Subcutaneous abdominal adipose tissue (tissue), 5 donors: ENCODE results near the gene ASB15.

ENCODE experiments used
- H3K27ac ChIP-seq: one replicate; pipeline ENCODE4 v1.7.0; 2013; ENCODE audit warnings: low read depth, mild to moderate bottlenecking, inconsistent platforms, low read length, moderate library complexity
- H3K27me3 ChIP-seq, 5 donors: one replicate each; pipeline ENCODE4 v1.7.0; 2013; ENCODE audit warnings: low read length in 5 of 5, inconsistent platforms in 1 of 5; ENCODE audit not compliant: control insufficient read depth in 5 of 5, insufficient read depth in 4 of 5
- H3K36me3 ChIP-seq, 5 donors: one replicate each; pipeline ENCODE4 v1.7.0; 2013; ENCODE audit warnings: low read length in 5 of 5; ENCODE audit not compliant: control insufficient read depth in 5 of 5, insufficient read depth in 5 of 5
- H3K4me1 ChIP-seq, 5 donors: one replicate each; pipeline ENCODE4 v1.7.0; 2013; ENCODE audit warnings: low read length in 5 of 5, mild to moderate bottlenecking in 3 of 5, moderate library complexity in 1 of 5; ENCODE audit not compliant: control insufficient read depth in 5 of 5, insufficient read depth in 5 of 5
- H3K4me3 ChIP-seq, 5 donors: one replicate each; pipeline ENCODE4 v1.7.0; 2013; ENCODE audit warnings: low read length in 5 of 5, low read depth in 1 of 5
- H3K9ac ChIP-seq, 5 donors: one replicate each; pipeline ENCODE4 v1.7.0; 2013; ENCODE audit warnings: low read length in 5 of 5, mild to moderate bottlenecking in 4 of 5, moderate library complexity in 3 of 5
- H3K9me3 ChIP-seq, 5 donors: one replicate each; pipeline ENCODE4 v1.7.0; 2013; ENCODE audit warnings: low read length in 5 of 5; ENCODE audit not compliant: control insufficient read depth in 5 of 5
- donor health status: healthy.
- donor health status: healthy.
- donor health status: healthy.
- donor health status: healthy.
- donor health status: healthy.

The ASB15 gene

DNA sequence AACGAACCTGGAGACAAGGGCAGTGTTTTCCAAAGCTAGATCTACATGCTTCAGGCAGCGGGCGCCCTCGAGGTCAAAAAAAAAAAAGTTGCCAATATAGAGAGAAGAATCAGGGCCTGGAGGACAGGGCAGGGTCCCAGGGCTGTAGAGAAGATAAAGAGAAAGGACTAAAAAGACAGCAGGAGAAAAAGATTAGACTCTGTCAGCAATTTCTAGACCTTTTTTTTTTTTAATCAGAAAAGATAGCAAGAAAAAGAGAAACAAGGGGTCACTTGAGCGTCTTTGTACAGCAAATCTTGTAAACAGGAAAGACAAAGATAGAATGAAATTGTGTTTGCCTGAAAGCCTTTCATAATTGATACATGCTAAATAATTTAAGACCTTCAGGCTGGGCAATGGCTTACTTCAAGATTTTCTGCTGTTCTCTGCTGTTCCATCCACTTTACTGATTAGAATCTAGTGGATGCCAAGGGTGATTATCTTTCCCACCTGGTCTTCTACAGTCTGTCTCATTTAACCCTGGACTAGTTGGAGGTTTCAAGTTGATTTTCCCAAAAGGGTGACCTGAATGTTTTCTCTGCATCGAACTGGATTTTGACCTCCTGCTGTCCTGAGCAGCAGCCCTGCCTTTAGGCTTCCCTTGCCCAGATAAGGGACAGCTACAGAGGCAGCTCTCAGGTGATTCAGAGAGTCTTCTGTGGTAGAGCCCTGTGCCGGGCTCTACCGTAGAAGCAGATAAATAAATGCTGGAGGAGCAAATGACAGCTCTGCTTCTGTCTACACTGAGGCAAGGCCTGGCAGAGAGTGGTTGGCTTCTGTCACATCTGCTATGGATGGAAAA, 59.1 kb downstream of the ASB15 start:
- no peak overlapping the region for H3K4me3 ChIP-seq
- no peaks in the 10 kb centered on the region for H3K9me3 ChIP-seq
- no peak overlapping the region for H3K9ac ChIP-seq
- H3K27ac ChIP-seq: no peak overlapping the region
- peaks cover 0 to 3% (median 0%) of the 10 kb centered on the region in 5 donors for H3K27me3 ChIP-seq
- no peaks in the 10 kb centered on the region for H3K36me3 ChIP-seq
- H3K4me1 ChIP-seq: peaks cover 0 to 19% (median 6%) of the 10 kb centered on the region in 5 donors

DNA sequence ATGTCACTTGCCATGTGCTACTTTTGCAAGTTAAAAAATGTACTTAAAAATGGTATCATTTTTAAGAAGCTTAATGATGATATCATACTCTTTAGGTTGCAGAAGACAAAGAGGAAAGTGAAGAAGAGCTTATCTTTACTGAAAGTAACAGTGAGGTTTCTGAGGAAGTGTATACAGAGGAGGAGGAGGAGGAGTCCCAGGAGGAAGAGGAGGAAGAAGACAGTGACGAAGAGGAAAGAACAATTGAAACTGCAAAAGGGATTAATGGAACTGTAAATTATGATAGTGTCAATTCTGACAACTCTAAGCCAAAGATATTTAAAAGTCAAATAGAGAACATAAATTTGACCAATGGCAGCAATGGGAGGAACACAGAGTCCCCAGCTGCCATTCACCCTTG, 60.1 kb downstream of the ASB15 start:
- Histone ChIP-seq H3K9ac (no peak overlapping the region), H3K27ac (no peak overlapping the region), H3K4me1 (peaks cover 0 to 14% (median 6%) of the 10 kb centered on the region in 5 donors), H3K36me3 (no peaks in the 10 kb centered on the region), H3K27me3 (peaks cover 0 to 3% (median 0%) of the 10 kb centered on the region in 5 donors), H3K9me3 (no peaks in the 10 kb centered on the region), H3K4me3 (no peak overlapping the region)

GRCh38 chr7:123662293-123662692, 60.7 kb downstream of the ASB15 start:
- Histone ChIP-seq H3K4me1 (peaks cover 0 to 9% (median 1%) of the 10 kb centered on the region in 5 donors), H3K27ac (no peak overlapping the region), H3K27me3 (peaks cover 0 to 3% (median 0%) of the 10 kb centered on the region in 5 donors), H3K36me3 (no peaks in the 10 kb centered on the region), H3K9ac (no peak overlapping the region), H3K4me3 (no peak overlapping the region), H3K9me3 (no peaks in the 10 kb centered on the region)

DNA sequence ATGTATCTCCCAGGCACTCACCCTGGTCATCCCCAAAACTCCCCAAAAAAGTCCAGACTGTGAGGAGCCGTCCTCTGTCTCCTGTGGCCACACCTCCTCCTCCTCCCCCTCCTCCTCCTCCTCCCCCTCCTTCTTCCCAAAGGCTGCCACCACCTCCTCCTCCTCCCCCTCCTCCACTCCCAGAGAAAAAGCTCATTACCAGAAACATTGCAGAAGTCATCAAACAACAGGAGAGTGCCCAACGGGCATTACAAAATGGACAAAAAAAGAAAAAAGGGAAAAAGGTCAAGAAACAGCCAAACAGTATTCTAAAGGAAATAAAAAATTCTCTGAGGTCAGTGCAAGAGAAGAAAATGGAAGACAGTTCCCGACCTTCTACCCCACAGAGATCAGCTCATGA, 61.1 kb downstream of the ASB15 start:
- H3K27ac ChIP-seq: no peak overlapping the region
- H3K9ac ChIP-seq: no peak overlapping the region
- H3K27me3 ChIP-seq: peaks cover 0 to 3% (median 0%) of the 10 kb centered on the region in 5 donors
- no peak overlapping the region for H3K4me3 ChIP-seq
- H3K9me3 ChIP-seq: no peaks in the 10 kb centered on the region
- H3K4me1 ChIP-seq: peaks cover 0 to 8% (median 0%) of the 10 kb centered on the region in 5 donors
- no peaks in the 10 kb centered on the region for H3K36me3 ChIP-seq

DNA sequence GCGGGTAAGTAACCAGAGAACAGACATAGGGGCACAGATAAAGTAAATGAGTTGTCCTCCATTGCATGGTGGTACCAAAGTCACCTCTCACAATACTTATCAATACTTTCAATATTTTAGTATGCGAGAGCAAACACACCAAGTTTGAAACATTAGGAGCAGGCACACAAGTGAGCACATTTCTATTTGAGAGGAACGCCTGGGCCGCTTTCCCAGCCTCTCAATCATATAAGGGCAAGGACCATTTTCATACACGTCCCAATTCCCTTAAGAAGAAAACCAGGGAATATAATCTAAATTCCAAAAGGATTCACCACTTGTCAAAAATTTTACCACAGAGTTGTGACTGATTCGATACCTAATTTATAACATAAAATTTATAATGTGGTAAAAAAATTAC, 61.6 kb downstream of the ASB15 start:
- Histone ChIP-seq H3K27ac (no peak overlapping the region), H3K4me3 (no peak overlapping the region), H3K9me3 (no peaks in the 10 kb centered on the region), H3K36me3 (no peaks in the 10 kb centered on the region), H3K4me1 (peaks cover 0 to 5% (median 0%) of the 10 kb centered on the region in 5 donors), H3K27me3 (peaks cover 0 to 3% (median 0%) of the 10 kb centered on the region in 5 donors), H3K9ac (no peak overlapping the region)

- Histone ChIP-seq H3K9ac (no peak overlapping the region), H3K36me3 (no peaks in the 10 kb centered on the region), H3K4me3 (no peak overlapping the region), H3K27ac (no peak overlapping the region), H3K4me1 (peaks cover 0 to 4% (median 0%) of the 10 kb centered on the region in 5 donors), H3K9me3 (no peaks in the 10 kb centered on the region), H3K27me3 (peaks cover 0 to 3% (median 0%) of the 10 kb centered on the region in 5 donors)
Observed at GRCh38 chr7:123665157-123665556, 63.5 kb downstream of the ASB15 start.

- H3K27ac ChIP-seq: no peak overlapping the region
- H3K36me3 ChIP-seq: no peaks in the 10 kb centered on the region
- H3K27me3 ChIP-seq: peaks cover 0 to 3% (median 0%) of the 10 kb centered on the region in 5 donors
Observed at GRCh38 chr7:123665896-123666295, 64.3 kb downstream of the ASB15 start.

GRCh38 chr7:123666492-123666891, 64.9 kb downstream of the ASB15 start:
- Histone ChIP-seq H3K36me3 (no peaks in the 10 kb centered on the region), H3K27me3 (peaks cover 0 to 3% (median 0%) of the 10 kb centered on the region in 5 donors), H3K9me3 (no peaks in the 10 kb centered on the region), H3K4me1 (no peaks in the 10 kb centered on the region), H3K9ac (no peak overlapping the region), H3K27ac (no peak overlapping the region), H3K4me3 (no peak overlapping the region)

More at GRCh38 chr7:123665896-123666295, 64.3 kb downstream of the ASB15 start:
- Histone ChIP-seq H3K4me3 (no peak overlapping the region), H3K4me1 (peaks cover 0 to under 1% (median 0%) of the 10 kb centered on the region in 5 donors), H3K9me3 (no peaks in the 10 kb centered on the region), H3K9ac (no peak overlapping the region)

GRCh38 chr7:123669485-123669884, 67.9 kb downstream of the ASB15 start:
- Histone ChIP-seq H3K4me3 (no peak overlapping the region), H3K9ac (no peak overlapping the region), H3K36me3 (no peaks in the 10 kb centered on the region), H3K9me3 (no peaks in the 10 kb centered on the region), H3K27ac (no peak overlapping the region), H3K4me1 (peaks cover under 1 to 14% (median 9%) of the 10 kb centered on the region in 5 donors), H3K27me3 (no peaks in the 10 kb centered on the region)

GRCh38 chr7:123673137-123673732, 71.6 kb downstream of the ASB15 start:
- H3K9me3 ChIP-seq: no peaks in the 10 kb centered on the region
- H3K4me3 ChIP-seq: no peak overlapping the region
- H3K4me1 ChIP-seq: peaks cover 2 to 33% (median 13%) of the 10 kb centered on the region in 5 donors
- H3K36me3 ChIP-seq: no peaks in the 10 kb centered on the region
- no peaks in the 10 kb centered on the region for H3K27me3 ChIP-seq
- no peak overlapping the region for H3K9ac ChIP-seq
- H3K27ac ChIP-seq: no peak overlapping the region
